ENCODE data around the gene C1orf21.

C1orf21 gene

GRCh38 chr1:184403961-184404726, 17.3 kb downstream of the C1orf21 start:
- FAIRE-seq: no peak
- DNase-seq (ENCODE audit: insufficient read length): no peak
- TF ChIP-seq POLR2A (IDR thresholded peaks at IDR 0.05; ENCODE audit: low read depth, low read length) (no peak), TAF1 (IDR thresholded peaks at IDR 0.05; ENCODE audit: borderline replicate concordance, low read depth, low read length) (no peak), POLR2AphosphoS5 (IDR thresholded peaks at IDR 0.05; ENCODE audit: low read depth, low read length) (no peak)

DNA sequence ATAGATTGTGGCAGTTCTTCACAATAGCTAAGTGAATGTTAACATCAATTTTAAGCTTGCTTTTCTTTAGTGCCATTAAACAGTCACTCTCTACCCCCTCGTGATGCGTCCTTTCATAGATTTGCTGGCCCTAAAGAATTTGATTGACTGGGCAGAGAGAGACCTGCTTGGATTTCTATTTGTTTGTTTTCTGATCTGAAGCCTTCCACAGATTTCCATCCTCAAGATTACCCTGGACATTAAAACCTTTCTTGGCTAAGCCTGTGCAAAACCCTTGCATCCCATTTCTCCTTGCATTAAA, 17.8 kb downstream of the C1orf21 start:
- FAIRE-seq: no peak
- TF ChIP-seq TAF1 (IDR thresholded peaks at IDR 0.05; ENCODE audit: borderline replicate concordance, low read depth, low read length) (no peak), POLR2AphosphoS5 (IDR thresholded peaks at IDR 0.05; ENCODE audit: low read depth, low read length) (no peak)
- no peak for DNase-seq (ENCODE audit: insufficient read length)

DNA sequence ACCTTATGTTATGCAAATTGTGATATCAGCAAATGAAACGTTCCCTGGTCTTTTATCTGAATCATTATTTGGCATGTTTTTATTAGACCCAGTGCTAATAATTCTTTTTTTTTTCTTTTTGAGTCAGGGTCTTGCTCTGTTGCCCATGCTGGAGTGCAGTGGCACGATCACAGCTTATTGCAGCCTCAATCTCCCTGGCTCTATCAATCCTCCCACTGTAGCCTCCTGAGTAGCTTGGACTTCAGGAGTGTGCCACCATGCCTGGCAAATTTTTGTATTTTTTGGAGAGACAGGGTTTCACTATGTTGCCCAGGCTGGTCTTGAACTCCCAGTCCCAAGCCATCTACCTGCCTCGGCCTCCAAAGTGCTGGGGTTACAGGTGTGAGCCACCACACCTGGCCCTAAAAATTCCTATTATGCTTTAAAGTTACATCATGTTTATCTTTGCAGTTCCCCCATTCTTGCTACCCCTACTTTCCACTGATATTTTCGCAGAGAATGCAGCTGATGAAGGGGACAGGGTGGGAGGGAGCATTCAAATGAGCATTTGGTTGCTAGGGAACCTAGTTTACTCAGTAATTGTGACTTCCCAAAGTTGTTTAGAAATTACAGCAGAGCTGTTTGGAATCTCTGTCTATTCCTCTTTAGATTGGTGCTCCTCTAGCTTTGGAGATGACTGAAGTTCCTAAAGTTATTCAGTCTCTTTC, 18.4 kb downstream of the C1orf21 start:
- no peak for DNase-seq (ENCODE audit: insufficient read length)
- TF ChIP-seq TAF1 (IDR thresholded peaks at IDR 0.05; ENCODE audit: borderline replicate concordance, low read depth, low read length) (no peak), POLR2A (IDR thresholded peaks at IDR 0.05; ENCODE audit: low read depth, low read length) (no peak), POLR2AphosphoS5 (IDR thresholded peaks at IDR 0.05; ENCODE audit: low read depth, low read length) (no peak)
- no peak for FAIRE-seq

- DNase-seq (ENCODE audit: insufficient read length) (no peak), FAIRE-seq (no peak)
- TF ChIP-seq POLR2AphosphoS5 (IDR thresholded peaks at IDR 0.05; ENCODE audit: low read depth, low read length) (no peak), POLR2A (IDR thresholded peaks at IDR 0.05; ENCODE audit: low read depth, low read length) (no peak), TAF1 (IDR thresholded peaks at IDR 0.05; ENCODE audit: borderline replicate concordance, low read depth, low read length) (no peak)
These were observed 18.9 kb downstream of the C1orf21 start for GRCh38 chr1:184405801-184406142.

- no peak for FAIRE-seq
- no peak for DNase-seq (ENCODE audit: insufficient read length)
These were observed 19.6 kb downstream of the C1orf21 start for GRCh38 chr1:184406479-184406878.

DNA sequence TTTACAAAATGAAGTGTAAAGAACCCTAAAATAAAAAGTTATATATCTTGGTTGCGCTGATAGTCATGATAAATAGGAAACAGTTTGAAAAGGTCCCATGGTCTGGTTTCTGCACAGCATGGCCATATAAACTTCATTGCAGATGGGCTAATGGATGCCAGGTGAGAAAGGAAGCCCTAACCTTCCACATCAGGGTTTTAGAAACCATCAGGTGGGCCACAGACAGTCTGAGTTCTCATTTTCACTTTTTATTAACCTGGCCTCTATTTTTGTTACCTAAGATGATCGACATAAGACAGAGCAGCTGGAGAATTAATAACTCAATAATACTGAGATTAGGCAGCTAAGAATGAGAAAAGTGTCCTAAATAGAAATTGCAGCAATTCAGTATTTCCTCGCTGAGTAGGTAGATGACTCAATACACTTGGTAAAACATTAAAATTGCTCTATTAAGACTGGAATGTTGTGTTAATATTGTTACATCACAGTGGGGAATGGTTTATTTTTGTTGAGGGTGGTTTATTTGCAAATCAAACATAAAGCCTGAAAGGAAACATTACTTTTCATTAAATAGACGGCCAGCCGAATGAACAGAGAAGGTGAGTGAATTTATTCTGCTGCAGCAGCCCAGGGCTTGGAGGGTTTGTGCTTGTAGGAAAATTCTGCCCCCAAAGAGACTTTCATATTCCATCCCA, 21.1 kb downstream of the C1orf21 start:
- TF ChIP-seq POLR2A (IDR thresholded peaks at IDR 0.05; ENCODE audit: low read depth, low read length) (no peak), TAF1 (IDR thresholded peaks at IDR 0.05; ENCODE audit: borderline replicate concordance, low read depth, low read length) (no peak), POLR2AphosphoS5 (IDR thresholded peaks at IDR 0.05; ENCODE audit: low read depth, low read length) (no peak)
- peak; percentile 53 for FAIRE-seq
- no peak for DNase-seq (ENCODE audit: insufficient read length)

More at GRCh38 chr1:184406479-184406878, 19.6 kb downstream of the C1orf21 start:
- TF ChIP-seq TAF1 (IDR thresholded peaks at IDR 0.05; ENCODE audit: borderline replicate concordance, low read depth, low read length) (no peak), POLR2A (IDR thresholded peaks at IDR 0.05; ENCODE audit: low read depth, low read length) (no peak), POLR2AphosphoS5 (IDR thresholded peaks at IDR 0.05; ENCODE audit: low read depth, low read length) (no peak)

DNA sequence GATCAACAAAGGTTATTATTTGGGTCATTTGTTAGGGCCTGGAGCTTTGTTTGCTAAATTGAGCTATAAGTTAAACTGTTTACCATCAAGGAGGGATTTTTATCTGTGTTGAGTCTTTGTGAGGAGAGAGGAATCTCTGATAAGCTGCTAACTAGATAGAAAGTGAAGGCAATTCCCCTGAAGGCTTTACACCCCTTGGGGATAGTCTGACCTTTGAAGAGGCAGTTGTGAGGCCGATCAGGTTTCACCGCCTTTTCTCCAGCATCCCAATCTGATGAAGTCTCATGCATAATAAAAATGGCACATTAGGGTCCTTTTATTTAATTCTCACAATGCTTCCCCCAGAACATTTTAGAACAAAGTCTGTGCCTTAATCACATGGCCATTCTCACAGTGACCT, 21.8 kb downstream of the C1orf21 start:
- FAIRE-seq (no peak), DNase-seq (ENCODE audit: insufficient read length) (no peak)
- no peak for TF ChIP-seq TAF1 (IDR thresholded peaks at IDR 0.05; ENCODE audit: borderline replicate concordance, low read depth, low read length)
- TF ChIP-seq POLR2A (IDR thresholded peaks at IDR 0.05; ENCODE audit: low read depth, low read length): no peak
- no peak for TF ChIP-seq POLR2AphosphoS5 (IDR thresholded peaks at IDR 0.05; ENCODE audit: low read depth, low read length)

GRCh38 chr1:184409011-184409410, 22.2 kb downstream of the C1orf21 start:
- peak; percentile 83 for FAIRE-seq
- no peak for TF ChIP-seq POLR2AphosphoS5 (IDR thresholded peaks at IDR 0.05; ENCODE audit: low read depth, low read length)
- TF ChIP-seq TAF1 (IDR thresholded peaks at IDR 0.05; ENCODE audit: borderline replicate concordance, low read depth, low read length): no peak
- TF ChIP-seq POLR2A (IDR thresholded peaks at IDR 0.05; ENCODE audit: low read depth, low read length): no peak
- no peak for DNase-seq (ENCODE audit: insufficient read length)

- no peak for FAIRE-seq
- no peak for TF ChIP-seq TAF1 (IDR thresholded peaks at IDR 0.05; ENCODE audit: borderline replicate concordance, low read depth, low read length)
- no peak for TF ChIP-seq POLR2AphosphoS5 (IDR thresholded peaks at IDR 0.05; ENCODE audit: low read depth, low read length)
- no peak for TF ChIP-seq POLR2A (IDR thresholded peaks at IDR 0.05; ENCODE audit: low read depth, low read length)
- DNase-seq (ENCODE audit: insufficient read length): no peak
These were observed 25.6 kb downstream of the C1orf21 start for GRCh38 chr1:184412472-184412871.

DNA sequence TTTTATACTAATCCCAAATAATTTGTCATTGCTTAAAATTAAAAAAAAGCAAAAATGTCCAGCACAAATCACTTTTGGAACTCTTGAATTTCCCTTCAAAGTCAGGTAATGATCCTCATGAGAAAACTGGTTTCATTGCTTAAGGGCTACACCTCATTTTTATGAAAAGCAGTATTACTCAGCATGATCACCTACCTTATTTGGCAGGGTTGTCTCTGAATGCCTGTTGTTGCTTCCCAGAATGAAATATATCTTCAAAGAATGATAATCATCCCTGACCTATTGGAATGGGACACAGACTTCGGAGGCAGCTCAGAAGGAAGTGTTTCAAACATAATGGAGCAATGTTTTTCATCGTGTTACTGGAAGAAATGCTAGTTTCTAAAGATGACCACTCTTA, 29.7 kb downstream of the C1orf21 start:
- peak; percentile 73 for FAIRE-seq
- no peak for DNase-seq (ENCODE audit: insufficient read length)
- no peak for TF ChIP-seq POLR2AphosphoS5 (IDR thresholded peaks at IDR 0.05; ENCODE audit: low read depth, low read length)
- no peak for TF ChIP-seq POLR2A (IDR thresholded peaks at IDR 0.05; ENCODE audit: low read depth, low read length)
- TF ChIP-seq TAF1 (IDR thresholded peaks at IDR 0.05; ENCODE audit: borderline replicate concordance, low read depth, low read length): no peak

- TF ChIP-seq POLR2AphosphoS5 (IDR thresholded peaks at IDR 0.05; ENCODE audit: low read depth, low read length) (no peak), TAF1 (IDR thresholded peaks at IDR 0.05; ENCODE audit: borderline replicate concordance, low read depth, low read length) (no peak), POLR2A (IDR thresholded peaks at IDR 0.05; ENCODE audit: low read depth, low read length) (no peak)
- no peak for FAIRE-seq
These were observed 30.1 kb downstream of the C1orf21 start for GRCh38 chr1:184416946-184417345.

More at GRCh38 chr1:184416946-184417345, 30.1 kb downstream of the C1orf21 start:
- no peak for DNase-seq (ENCODE audit: insufficient read length)
